ENCODE measurements around the gene GABBR1. TPM values are rescaled to one million over a fixed set of nuclear protein-coding genes. Genes with fewer than 3 reads are reported as not detected.

Gene GABBR1
- polyA plus RNA-seq, 6 donors from 2014 or later: 4.1 to 11.3 (median 4.6) TPM; not detected in 1

DNA sequence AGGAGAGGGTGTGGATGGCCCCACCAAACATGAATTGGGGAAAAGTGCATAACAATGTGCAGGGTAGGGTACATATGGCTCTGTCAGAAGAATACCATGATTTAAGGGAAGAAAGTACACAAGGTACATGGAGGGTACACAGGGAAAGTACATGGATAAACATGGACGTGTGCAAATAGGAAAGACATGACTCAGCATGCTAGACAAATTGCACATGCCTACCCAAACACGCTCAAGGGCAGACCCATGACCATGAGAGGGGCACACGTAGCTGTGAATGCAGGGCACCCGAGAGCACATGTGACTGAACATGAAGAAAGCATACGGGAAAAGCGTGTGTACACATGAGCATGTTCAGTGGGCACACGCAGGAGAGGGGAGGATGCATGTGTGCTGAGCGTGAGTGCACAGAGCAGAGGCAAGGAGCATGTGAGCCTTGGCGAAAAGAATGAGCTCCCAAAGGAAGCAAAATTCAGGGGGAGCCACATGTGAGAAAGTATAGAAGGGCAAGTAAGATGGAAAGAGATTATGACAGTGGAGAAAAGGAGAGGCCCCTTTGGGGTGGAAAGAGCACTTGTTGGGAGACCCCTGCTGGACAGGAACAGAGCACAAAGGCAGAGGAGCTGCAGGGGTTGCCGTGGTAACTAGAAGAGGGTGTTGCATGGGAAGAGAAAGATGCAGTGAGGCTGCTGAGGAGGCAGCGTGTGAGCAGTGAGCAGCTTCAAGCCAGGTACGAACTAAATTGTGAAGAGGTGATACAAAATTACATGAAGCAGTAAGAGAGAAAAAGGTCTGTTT, 30.2 kb downstream of the GABBR1 start:
- no peaks in the 10 kb centered on the region for H3K9me3 Mint-ChIP-seq

GRCh38 chr6:29598172-29598747, 34.7 kb downstream of the GABBR1 start:
- ATAC-seq (ENCODE audit: low read depth in 2 of 2): no peak
- H3K4me3 Mint-ChIP-seq: no peak overlapping the region
- H3K4me1 Mint-ChIP-seq: peaks cover 3 to 4% (median 4%) of the 10 kb centered on the region in 3 donors
- H3K27ac Mint-ChIP-seq: peak overlapping the region in 3 of 6 donors; percentile 42 to 79 (median 59)
- no peaks in the 10 kb centered on the region for H3K9me3 Mint-ChIP-seq
- peaks cover 0 to 18% of the 10 kb centered on the region in 2 donors for H3K36me3 Mint-ChIP-seq
- DNase-seq: no peak
- H3K27me3 Mint-ChIP-seq: no peaks in the 10 kb centered on the region

More for the DNA sequence above, 30.2 kb downstream of the GABBR1 start:
- H3K27ac Mint-ChIP-seq: peak overlapping the region in 3 of 6 donors; percentile 48 to 77 (median 59)
- DNase-seq: no peak
- H3K4me1 Mint-ChIP-seq: peaks cover 4 to 9% (median 7%) of the 10 kb centered on the region in 3 donors
- H3K27me3 Mint-ChIP-seq: no peaks in the 10 kb centered on the region
- peak; percentile 20 to 39 for ATAC-seq (ENCODE audit: low read depth in 2 of 2)
- peaks cover 7 to 57% of the 10 kb centered on the region in 2 donors for H3K36me3 Mint-ChIP-seq
- no peak overlapping the region for H3K4me3 Mint-ChIP-seq

DNA sequence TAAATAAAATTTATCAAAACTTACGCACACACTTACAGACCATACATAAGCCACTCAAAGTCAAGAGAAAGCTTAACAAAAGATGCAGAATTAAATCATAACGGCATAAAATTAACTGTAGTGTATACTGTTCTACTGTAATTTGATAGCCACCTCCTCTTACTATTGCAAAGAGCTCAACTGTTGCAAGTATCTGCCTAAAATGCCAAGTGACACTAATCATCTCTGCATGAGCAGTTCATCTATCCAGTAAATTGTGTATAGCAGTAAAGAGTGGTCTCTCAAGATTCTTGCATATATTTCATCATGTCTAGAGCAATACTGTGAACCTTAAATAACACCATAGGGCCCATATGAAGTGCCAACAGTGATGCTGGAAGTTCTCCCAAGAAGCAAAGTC, 35.8 kb downstream of the GABBR1 start:
- Mint-ChIP-seq H3K9me3 (no peaks in the 10 kb centered on the region), H3K36me3 (peaks cover 0 to 7% of the 10 kb centered on the region in 2 donors), H3K27ac (no peak overlapping the region)

DNA sequence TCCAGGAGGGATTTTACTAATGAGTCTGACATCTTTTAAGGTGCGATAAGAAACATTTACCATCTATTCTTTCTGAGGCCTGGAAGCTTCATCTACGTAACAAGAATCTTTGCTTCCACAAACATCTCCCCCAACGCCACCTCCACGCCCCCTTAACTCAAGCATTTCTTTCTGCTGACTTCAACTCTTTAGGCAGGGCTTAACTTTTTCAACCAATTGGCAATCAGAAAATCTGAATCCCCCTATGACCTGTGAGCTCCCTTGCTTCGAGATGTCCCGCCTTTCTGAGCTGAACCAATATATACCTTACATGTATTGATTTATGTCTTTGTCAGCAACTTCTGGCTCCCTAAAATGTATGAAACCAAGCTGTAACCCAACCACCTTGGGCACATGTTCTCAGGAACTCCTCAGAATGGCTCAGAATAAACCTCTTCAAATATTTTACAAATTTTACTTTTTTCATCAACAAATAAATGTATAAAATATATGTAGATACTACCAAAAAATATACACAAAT, 36.5 kb downstream of the GABBR1 start:
- no peaks in the 10 kb centered on the region for H3K9me3 Mint-ChIP-seq
- ATAC-seq (ENCODE audit: low read depth in 2 of 2) (no peak), DNase-seq (no peak)
- no peaks in the 10 kb centered on the region for H3K4me1 Mint-ChIP-seq
- peaks cover 0 to 4% (median 0%) of the 10 kb centered on the region in 3 donors for H3K27me3 Mint-ChIP-seq
- no peaks in the 10 kb centered on the region for H3K36me3 Mint-ChIP-seq
- no peak overlapping the region for H3K4me3 Mint-ChIP-seq
- H3K27ac Mint-ChIP-seq: no peak overlapping the region

More for the DNA sequence above, 35.8 kb downstream of the GABBR1 start:
- ATAC-seq (ENCODE audit: low read depth in 2 of 2) (no peak), DNase-seq (no peak)
- Mint-ChIP-seq H3K4me1 (no peaks in the 10 kb centered on the region), H3K27me3 (no peaks in the 10 kb centered on the region), H3K4me3 (no peak overlapping the region)

DNA sequence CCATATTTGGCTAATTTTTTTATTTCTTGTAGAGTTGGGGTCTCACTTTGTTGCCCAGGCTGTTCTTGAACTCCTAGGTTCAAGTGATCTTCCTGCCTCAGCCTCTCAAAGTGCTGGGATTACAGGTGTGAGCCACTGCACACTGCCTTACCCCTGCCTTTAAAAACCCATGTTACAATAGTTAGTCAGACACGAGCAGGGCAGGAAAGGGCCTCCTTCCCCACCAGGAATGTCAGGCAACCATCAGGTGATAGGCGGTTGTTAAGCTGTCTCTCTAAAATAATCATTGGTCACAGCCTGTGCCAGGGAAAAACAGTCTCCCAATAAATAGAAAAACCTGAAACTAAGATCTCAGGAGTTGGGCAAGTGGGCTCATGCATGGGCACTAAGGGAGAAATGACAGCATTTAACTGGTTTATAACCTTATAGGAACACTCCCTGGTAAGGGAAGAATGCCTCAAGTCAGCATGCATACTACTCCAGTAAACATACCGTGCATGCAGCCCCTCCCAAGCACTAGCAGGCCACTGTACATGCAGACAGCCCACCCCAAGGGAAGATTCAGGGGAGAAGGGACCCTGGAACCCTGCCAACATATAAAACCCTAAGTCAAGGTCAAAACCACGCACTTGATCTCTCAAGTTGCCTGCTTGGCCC, 39.7 kb downstream of the GABBR1 start:
- Mint-ChIP-seq H3K4me1 (peaks cover 0 to 6% (median 0%) of the 10 kb centered on the region in 3 donors), H3K4me3 (no peak overlapping the region), H3K36me3 (no peaks in the 10 kb centered on the region), H3K27me3 (peaks cover 5 to 17% (median 8%) of the 10 kb centered on the region in 3 donors), H3K27ac (no peak overlapping the region), H3K9me3 (no peaks in the 10 kb centered on the region)
- DNase-seq (no peak), ATAC-seq (ENCODE audit: low read depth in 2 of 2) (no peak)

DNA sequence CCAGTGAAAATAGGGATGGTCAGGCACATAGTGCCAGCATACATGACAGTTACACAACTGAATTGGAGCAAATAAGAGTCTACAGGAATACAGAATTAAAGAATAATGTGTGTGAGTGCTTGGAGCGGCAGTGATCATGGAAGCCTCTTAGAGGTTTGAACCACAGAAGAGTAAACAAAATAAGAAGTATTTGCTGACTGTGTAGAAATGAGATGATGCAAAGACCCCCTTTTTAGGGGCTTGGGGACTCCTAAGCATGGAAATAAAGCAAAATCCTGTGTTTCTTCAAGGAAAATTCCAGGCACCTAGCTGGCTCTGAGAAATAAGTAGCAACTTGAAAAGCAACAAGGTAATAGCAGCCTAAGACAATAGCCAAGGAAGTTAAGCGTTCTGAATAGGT, 41.3 kb downstream of the GABBR1 start:
- peaks cover 0 to 6% (median 0%) of the 10 kb centered on the region in 3 donors for H3K4me1 Mint-ChIP-seq
- no peak overlapping the region for H3K4me3 Mint-ChIP-seq
- H3K9me3 Mint-ChIP-seq: no peaks in the 10 kb centered on the region
- DNase-seq (no peak), ATAC-seq (ENCODE audit: low read depth in 2 of 2) (no peak)
- H3K27ac Mint-ChIP-seq: no peak overlapping the region
- H3K36me3 Mint-ChIP-seq: no peaks in the 10 kb centered on the region
- H3K27me3 Mint-ChIP-seq: peaks cover 5 to 26% (median 20%) of the 10 kb centered on the region in 3 donors

DNA sequence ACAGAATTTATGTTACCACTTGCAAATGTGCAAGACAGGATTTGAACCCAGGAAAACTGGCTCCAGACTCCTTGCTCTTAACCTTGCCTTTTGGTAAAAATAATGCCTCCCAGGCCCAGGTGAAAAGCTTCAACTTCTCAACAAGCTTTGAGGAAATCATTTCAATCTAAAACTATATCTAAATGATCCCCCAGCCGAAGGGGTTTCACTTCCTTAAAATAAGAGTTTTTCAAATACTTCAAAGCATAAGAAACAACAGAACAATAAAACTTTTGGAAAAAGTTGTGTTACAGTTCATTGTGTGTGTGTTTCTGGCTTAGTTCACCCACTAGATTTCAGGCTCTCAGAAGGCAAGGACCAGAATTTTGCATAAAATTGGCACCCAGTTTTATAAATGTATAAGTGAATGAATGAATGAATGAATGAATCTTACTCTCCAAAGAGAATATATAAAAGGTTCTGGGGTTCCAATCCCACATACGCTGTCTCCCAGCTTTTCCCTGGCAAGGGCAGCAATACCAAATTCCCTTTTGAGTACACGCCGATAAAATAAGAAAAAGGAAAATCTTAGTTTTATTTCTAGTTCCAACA, 42.7 kb downstream of the GABBR1 start:
- no peak overlapping the region for H3K27ac Mint-ChIP-seq
- peaks cover 5 to 33% (median 29%) of the 10 kb centered on the region in 3 donors for H3K27me3 Mint-ChIP-seq
- peaks cover 0 to 6% (median 0%) of the 10 kb centered on the region in 3 donors for H3K4me1 Mint-ChIP-seq
- DNase-seq (no peak), ATAC-seq (ENCODE audit: low read depth in 2 of 2) (no peak)
- no peaks in the 10 kb centered on the region for H3K36me3 Mint-ChIP-seq
- H3K4me3 Mint-ChIP-seq: no peak overlapping the region
- no peaks in the 10 kb centered on the region for H3K9me3 Mint-ChIP-seq

DNA sequence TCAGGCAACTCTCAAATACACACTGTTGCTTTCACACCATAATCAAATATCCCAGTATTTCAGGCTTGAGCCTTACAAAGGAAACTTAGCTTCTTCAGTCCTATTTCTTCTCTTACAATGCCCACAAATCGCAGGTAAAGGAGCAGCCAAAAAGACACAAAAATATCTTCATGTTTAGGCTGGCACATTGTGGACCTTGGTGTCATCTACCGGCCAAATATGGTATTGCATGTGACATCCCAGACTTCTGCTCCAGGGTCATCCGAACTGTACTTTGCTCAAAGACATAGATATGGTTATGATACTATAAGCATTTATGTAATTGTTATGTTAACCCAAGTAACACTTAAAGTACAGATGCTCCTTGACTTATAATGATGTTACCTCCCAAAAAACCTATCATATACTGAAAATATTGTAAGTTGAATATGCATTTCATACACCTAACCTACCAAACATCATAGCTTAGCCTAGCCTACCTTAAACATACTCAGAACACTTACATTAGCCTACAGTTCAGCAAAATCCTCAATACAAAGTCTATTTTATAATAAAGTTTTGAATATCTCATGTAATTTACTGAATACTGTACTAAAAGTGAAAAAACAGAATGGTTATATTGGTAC, 43.4 kb downstream of the GABBR1 start:
- H3K9me3 Mint-ChIP-seq: no peaks in the 10 kb centered on the region
- ATAC-seq (ENCODE audit: low read depth in 2 of 2): peak; percentile 55 to 67

GRCh38 chr6:29584821-29585220, 48.2 kb downstream of the GABBR1 start, which contains the start of gene OR2H2:
TSS of gene OR2H2 (plus strand) at chr6:29585121. CDS start at chr6:29587945, 2,824 bp downstream.
- Mint-ChIP-seq H3K27ac (no peak within 1 kb of the TSS), H3K36me3 (peaks cover 0 to 6% of the 10 kb centered on the region in 2 donors), H3K9me3 (no peaks in the 10 kb centered on the region), H3K4me1 (peaks cover 0 to 6% (median 0%) of the 10 kb centered on the region in 3 donors), H3K27me3 (peaks cover 36 to 55% (median 54%) of the 10 kb centered on the region in 3 donors), H3K4me3 (no peak within 1 kb of the TSS)
- ATAC-seq (ENCODE audit: low read depth in 2 of 2) (no peak), DNase-seq (no peak)

More for the DNA sequence above, 43.4 kb downstream of the GABBR1 start:
- no peaks in the 10 kb centered on the region for H3K36me3 Mint-ChIP-seq
- H3K27me3 Mint-ChIP-seq: peaks cover 8 to 40% (median 37%) of the 10 kb centered on the region in 3 donors
- H3K27ac Mint-ChIP-seq: peak overlapping the region in 1 of 6 donors; percentile 5
- peaks cover 0 to 6% (median 0%) of the 10 kb centered on the region in 3 donors for H3K4me1 Mint-ChIP-seq
- DNase-seq: peak; percentile 47
- no peak overlapping the region for H3K4me3 Mint-ChIP-seq

DNA sequence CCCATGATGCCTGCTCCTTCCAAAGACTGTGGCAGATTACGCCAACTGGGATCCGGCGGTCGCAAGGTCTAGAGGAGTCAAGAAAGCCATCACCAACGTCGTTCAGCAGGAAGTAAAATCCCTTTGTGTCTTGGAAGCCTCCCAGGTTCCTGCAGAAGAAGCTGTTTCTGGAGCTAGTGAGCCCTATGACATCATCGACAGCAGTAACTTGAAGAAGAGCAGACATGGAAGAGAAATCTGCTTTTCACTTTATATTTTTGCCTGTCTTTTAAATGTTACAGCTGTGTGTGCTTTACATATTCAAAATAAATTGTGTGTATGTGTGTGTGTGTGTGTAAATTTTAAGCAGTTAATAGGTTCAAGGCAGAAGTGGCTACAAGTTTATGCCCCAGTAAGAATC, 55.4 kb downstream of the GABBR1 start:
- Mint-ChIP-seq H3K4me1 (no peaks in the 10 kb centered on the region), H3K36me3 (peaks cover 0 to 7% of the 10 kb centered on the region in 2 donors), H3K27ac (no peak overlapping the region), H3K4me3 (no peak overlapping the region), H3K9me3 (no peaks in the 10 kb centered on the region), H3K27me3 (peaks cover 50 to 71% (median 51%) of the 10 kb centered on the region in 3 donors)
- DNase-seq (no peak), ATAC-seq (ENCODE audit: low read depth in 2 of 2) (no peak)

GRCh38 chr6:29576056-29576455, 56.9 kb downstream of the GABBR1 start:
- no peak overlapping the region for H3K4me3 Mint-ChIP-seq
- no peak for DNase-seq
- peaks cover 56 to 79% (median 63%) of the 10 kb centered on the region in 3 donors for H3K27me3 Mint-ChIP-seq
- H3K9me3 Mint-ChIP-seq: peaks cover 0 to 1% (median 0%) of the 10 kb centered on the region in 7 donors
- peaks cover 0 to 7% of the 10 kb centered on the region in 2 donors for H3K36me3 Mint-ChIP-seq
- no peak for ATAC-seq (ENCODE audit: low read depth in 2 of 2)
- H3K4me1 Mint-ChIP-seq: no peaks in the 10 kb centered on the region
- no peak overlapping the region for H3K27ac Mint-ChIP-seq

DNA sequence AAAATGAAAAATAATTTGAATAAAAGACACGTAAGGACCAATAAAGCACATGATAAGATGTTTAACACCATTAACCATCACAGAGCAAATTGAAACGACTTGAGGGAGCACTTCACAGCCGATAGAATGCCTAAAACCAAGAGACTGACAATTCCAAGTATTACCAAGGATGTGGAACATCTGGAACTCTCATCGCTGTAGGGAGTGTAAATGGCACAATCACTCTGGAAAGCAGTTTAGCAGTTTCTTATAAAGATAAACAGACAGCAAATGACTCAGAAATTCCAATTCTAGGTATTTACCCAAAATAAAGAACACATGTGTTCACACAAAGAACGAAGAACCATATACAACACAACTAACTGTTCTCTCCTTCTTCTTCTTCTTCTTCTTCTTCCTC, 65.0 kb downstream of the GABBR1 start:
- H3K9me3 Mint-ChIP-seq: peaks cover 0 to 5% (median 1%) of the 10 kb centered on the region in 7 donors
- H3K27me3 Mint-ChIP-seq: peaks cover 19 to 34% (median 22%) of the 10 kb centered on the region in 3 donors
- no peaks in the 10 kb centered on the region for H3K36me3 Mint-ChIP-seq
- H3K27ac Mint-ChIP-seq: no peak overlapping the region
- H3K4me1 Mint-ChIP-seq: peaks cover 11 to 14% (median 13%) of the 10 kb centered on the region in 3 donors
- DNase-seq (no peak), ATAC-seq (ENCODE audit: low read depth in 2 of 2) (no peak)
- H3K4me3 Mint-ChIP-seq: no peak overlapping the region
